NCI-H446 (cell line): Measurements from ENCODE around the gene TCEAL7.

Experiments used
- DNase-seq, 2 experiments: peaks; one replicate each; lab custom pipeline; 2025; lab: John Stamatoyannopoulos, UW

Gene TCEAL7

DNA sequence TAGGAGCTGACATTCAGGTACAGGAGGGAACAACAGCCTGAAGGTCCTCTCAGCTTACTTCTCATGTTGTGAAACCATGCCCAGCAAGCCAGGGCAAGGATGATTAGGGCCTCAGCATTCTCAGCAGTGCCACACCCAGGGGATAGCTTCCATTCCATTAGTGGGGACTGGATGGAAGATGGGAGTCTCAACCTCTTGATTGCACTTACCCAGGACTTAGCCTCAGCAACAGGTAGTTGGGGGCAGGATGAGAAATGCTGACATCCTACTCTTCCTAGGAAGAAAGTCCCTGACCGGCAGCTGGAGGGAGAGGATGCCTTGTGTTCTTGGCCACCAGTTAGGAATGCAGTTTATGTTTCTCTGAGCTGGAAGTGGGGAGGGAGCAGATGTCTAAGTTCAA lies 37.5 kb downstream of the TCEAL7 start:
- no peak for DNase-seq

DNA sequence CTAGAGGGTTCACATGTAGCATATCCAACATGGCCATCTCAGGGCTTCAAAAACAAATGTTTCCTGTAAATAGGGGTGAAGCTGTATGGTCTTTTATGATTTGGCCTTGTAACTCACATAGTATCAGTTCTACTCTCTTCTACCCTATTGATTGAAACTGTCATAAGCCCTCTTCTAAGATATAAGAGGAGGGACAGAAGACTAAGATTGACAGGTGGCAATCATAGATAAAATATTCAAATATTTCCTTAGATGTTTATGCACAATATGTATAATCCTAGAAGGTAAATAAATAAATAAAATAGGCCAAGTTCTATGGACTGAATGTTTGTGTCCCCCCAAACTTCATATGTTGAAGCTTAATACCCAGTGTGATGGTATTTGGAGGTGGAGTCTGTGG lies 39.4 kb downstream of the TCEAL7 start:
- DNase-seq = no peak

GRCh38 chrX:103372886-103373285 lies 42.8 kb downstream of the TCEAL7 start:
- no peak for DNase-seq

DNA sequence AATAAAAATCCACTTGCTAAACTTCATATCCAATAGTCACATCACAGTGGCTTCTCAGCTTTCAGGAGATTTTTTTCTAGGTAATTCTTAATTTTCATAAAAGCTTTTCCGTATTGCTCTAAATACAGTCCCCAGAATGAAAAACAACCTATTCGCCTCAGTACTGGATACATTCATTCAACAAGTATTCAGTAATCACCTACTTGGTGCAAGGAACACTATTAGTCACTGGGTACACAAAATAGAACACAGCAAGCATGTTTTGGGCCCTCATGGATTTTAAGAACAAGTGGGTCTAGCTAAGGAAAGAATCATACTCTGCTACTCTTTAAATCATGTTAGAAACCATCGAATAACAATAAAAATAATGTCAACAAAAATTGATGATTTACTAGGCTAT lies 43.5 kb downstream of the TCEAL7 start:
- DNase-seq = no peak

- peak; percentile 56 to 71 for DNase-seq
Measured at GRCh38 chrX:103376118-103376978, 46.3 kb downstream of the TCEAL7 start, which contains the start of gene BEX3. Gene BEX3 (plus strand): TSS chrX:103376538. CDS start chrX:103377522, 984 bp downstream.

- peak; percentile 17 to 51 for DNase-seq
Measured at GRCh38 chrX:103376979-103377324, 46.9 kb downstream of the TCEAL7 start.

DNA sequence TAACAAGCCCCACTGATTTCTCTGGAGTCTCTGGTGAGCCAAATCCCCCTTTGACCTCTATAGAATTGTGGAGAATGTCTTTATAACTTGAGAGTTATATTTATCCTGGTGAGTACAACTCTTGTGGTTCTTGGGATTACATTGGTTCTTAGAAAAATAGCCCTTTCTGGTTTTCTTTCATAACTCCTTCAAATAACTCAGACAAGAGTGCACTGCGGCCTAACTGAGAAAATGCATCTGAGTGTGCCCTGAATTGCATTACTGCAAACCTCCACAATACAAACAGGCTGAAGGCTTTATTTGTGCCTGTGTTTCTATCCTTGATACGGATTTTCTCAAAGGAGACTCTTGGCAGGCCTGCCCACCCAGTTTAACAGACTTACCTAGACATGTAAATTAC lies 49.0 kb downstream of the TCEAL7 start:
- no peak for DNase-seq
